Transverse colon (tissue), 4 donors: ENCODE measurements around the gene TP53TG5. TPM values are rescaled to one million over a fixed set of nuclear protein-coding genes. Genes with fewer than 3 reads are reported as not detected.

ENCODE experiments used
- DNase-seq: peaks from one replicate; pipeline ENCODE4 v3.0.0-alpha.2; 2019
- H3K27ac ChIP-seq, 4 donors: fragments of 200-600 bp; sonication (generic); 2 replicates each; pipeline ENCODE4 v1.5.1; 2016 to 2018; ENCODE audit warnings: inconsistent platforms in 4 of 4
- H3K27me3 ChIP-seq: fragments of 200-600 bp; sonication (generic); 2 replicates; pipeline ENCODE4 v1.5.1; 2017; ENCODE audit warnings: inconsistent platforms
- H3K36me3 ChIP-seq, 4 donors: fragments of 200-600 bp; sonication (generic); 2 replicates each; pipeline ENCODE4 v1.5.1; 2017 to 2019; ENCODE audit warnings: inconsistent platforms in 4 of 4
- H3K4me1 ChIP-seq, 4 donors: fragments of 200-600 bp; sonication (generic); 2 replicates each; pipeline ENCODE4 v1.5.1; 2017 to 2020; ENCODE audit warnings: inconsistent platforms in 4 of 4
- H3K4me3 ChIP-seq, 4 donors: fragments of 200-600 bp; sonication (generic); 1 replicate in 1 of 4; 2 replicates in 3 of 4; pipeline versions ENCODE4 v1.5.1 to v1.6.1; 2017 to 2019; ENCODE audit warnings: inconsistent platforms in 4 of 4
- H3K9me3 ChIP-seq, 2 donors: fragments of 200-600 bp; sonication (generic); 2 replicates each; pipeline ENCODE4 v1.5.1; 2017 to 2019; ENCODE audit warnings: inconsistent platforms in 2 of 2
- CTCF ChIP-seq, 5 experiments: fragments of 200-600 bp in 3 of 5; fragments of 450-650 bp in 2 of 5; sonication (generic) in 3 of 5; IDR thresholded peaks; 1 replicate in 2 of 5; 2 replicates in 3 of 5; pipeline ENCODE4 v1.5.1; 2016 to 2017; ENCODE audit warnings: antibody characterized with exemption in 5 of 5, inconsistent platforms in 3 of 5, mild to moderate bottlenecking in 2 of 5, moderate library complexity in 1 of 5
- EP300 ChIP-seq: sonication (generic); formaldehyde crosslinking; IDR thresholded peaks from one replicate; pipeline ENCODE4 v1.6.1; 2017; ENCODE audit warnings: antibody characterized with exemption, low read depth
- POLR2A ChIP-seq: fragments of 450-650 bp; IDR thresholded peaks from one replicate; pipeline ENCODE4 v1.6.1; 2016; ENCODE audit warnings: antibody characterized with exemption, mild to moderate bottlenecking, moderate library complexity
- POLR2AphosphoS5 ChIP-seq, 3 donors: sonication (generic); formaldehyde crosslinking; IDR thresholded peaks; one replicate each; pipeline ENCODE4 v1.6.1; 2016; ENCODE audit warnings: antibody characterized with exemption in 3 of 3
- WGBS, 2 donors: methylation state at CpG; one replicate each; pipeline ENCODE4 v1.1.5; 2018; ENCODE audit warnings: low coverage in 1 of 2; 5-methylcytosine and 5-hydroxymethylcytosine counted together
- in situ Hi-C, 4 donors: fragments of 200-750 bp; cut with MboI; loops; one replicate each; pipeline versions ENCODE4 v1.15.0 to v1.15.1; 2017; ENCODE audit warnings: low sequenced_read_pairs in 3 of 4, low pct_ligation_motif_present in 1 of 4, low pct_unique_long_range_greater_than_20kb in 1 of 4
- intact Hi-C: fragments of 100-400 bp; cut with DNase I; formaldehyde crosslinking; loops from one replicate; pipeline ENCODE4 v1.15.1; 2023; ENCODE audit warnings: low total_unique reads
- total RNA-seq, 4 donors: library from RNA; depleted of rRNA; stranded (reverse); fragments of >200 nt; gene quantifications; one replicate each; pipeline ENCODE4 v1.1.0, GENCODE V29; 2016

TP53TG5 gene
- total RNA-seq, 4 donors from 2014 or later, result 0.14 TPM; not detected in 3

DNA sequence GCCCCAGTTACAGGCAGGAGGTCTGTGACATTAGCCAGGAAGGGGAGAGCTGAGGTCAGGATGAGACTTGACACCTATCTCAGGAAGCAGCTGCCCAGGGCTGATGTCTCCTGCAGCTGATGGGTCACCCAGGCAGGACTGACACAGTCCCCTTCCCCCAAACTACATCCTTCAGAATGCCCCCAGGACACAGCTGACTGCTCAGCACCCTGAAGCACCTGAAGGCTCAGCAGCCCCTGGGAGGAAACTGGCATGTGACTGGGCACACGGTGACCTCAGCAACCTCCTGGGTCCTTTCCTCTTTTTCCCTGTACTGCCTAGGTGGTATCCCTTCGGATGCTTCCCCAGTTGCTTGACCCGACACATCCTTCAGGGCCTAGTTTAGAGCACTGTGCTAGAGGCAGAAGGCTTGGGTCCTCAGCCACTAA is 31.8 kb downstream of the TP53TG5 start:
- in situ Hi-C loops, result no loop called here

DNA sequence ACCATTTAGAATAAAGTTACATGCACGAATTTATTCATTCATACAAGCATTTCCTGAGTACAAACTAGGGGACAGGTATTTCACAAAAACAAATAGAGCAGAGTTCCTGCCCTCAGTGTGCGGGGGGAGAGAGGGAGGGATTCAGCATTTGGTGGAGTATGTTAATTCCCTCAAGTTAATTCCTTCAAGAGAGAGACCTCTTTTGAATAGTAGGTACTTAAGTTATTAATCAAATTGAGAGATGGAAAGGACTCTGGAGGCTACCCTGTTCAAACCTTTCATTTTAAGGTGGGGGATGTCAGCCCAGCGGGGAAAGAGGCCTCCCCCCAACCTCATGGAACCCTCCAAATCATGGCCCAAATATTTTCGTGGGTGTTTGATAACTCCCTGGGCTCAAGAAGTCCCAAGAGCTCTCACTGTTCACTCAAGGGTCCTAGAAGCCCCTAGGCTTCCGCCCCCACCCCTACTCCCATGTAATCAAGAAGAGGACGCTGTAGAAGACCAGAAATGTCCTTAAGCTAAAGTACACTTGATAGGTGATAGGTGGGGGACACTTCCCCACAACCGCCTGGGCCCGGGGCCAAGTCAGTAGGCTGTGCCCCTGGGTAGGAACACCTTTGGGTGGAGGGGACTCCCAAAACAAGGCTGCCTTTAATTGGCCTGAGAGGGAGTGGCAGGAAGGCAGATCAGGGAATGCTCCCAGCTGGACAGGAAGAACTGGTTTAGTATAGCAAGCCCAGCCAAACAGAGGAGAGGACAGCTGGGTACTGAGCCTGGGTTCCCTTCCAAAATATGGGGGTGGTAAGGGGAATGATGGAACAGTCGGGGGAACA is 32.8 kb downstream of the TP53TG5 start:
- intact Hi-C loops, result loop anchor here (5.0 kb wide), 1 partner anchor 102 kb away; no protein-coding TSS in a partner anchor
- WGBS, 2 donors, result 40 to 61% methylated on average over 2 to 9 of the region's 9 CpGs
- H3K27ac ChIP-seq, result peak overlapping the region; percentile 92 to 96 (median 94)
- peak; percentile 67 for TF ChIP-seq POLR2A
- TF ChIP-seq CTCF (IDR thresholded peaks at IDR 0.05), result no peak
- TF ChIP-seq POLR2AphosphoS5 (IDR thresholded peaks at IDR 0.05), result peak; percentile 71 to 87 (median 81)
- TF ChIP-seq EP300, result no peak
- H3K9me3 ChIP-seq, result no peaks in the 10 kb centered on the region
- peak; percentile 78 for DNase-seq
- H3K4me1 ChIP-seq, result peaks cover 32 to 77% (median 69%) of the 10 kb centered on the region in 4 donors
- in situ Hi-C loops, result no loop called here
- H3K4me3 ChIP-seq, result peak overlapping the region in 3 of 4 donors; percentile 58 to 73 (median 67)
- H3K27me3 ChIP-seq, result no peaks in the 10 kb centered on the region
- no peaks in the 10 kb centered on the region for H3K36me3 ChIP-seq

More for the DNA sequence above, 31.8 kb downstream of the TP53TG5 start:
- DNase-seq, result no peak
- Histone ChIP-seq H3K9me3 (no peaks in the 10 kb centered on the region), H3K4me3 (peak overlapping the region; percentile 19 to 73 (median 62)), H3K27me3 (no peaks in the 10 kb centered on the region), H3K27ac (peak overlapping the region; percentile 92 to 96 (median 94)), H3K36me3 (no peaks in the 10 kb centered on the region), H3K4me1 (peaks cover 22 to 67% (median 60%) of the 10 kb centered on the region in 4 donors)
- intact Hi-C loops, result loop anchor here (5.0 kb wide), 1 partner anchor 101 kb away; no protein-coding TSS in a partner anchor
- WGBS, 2 donors, result 34% methylated on average over 3 of the region's 3 CpGs; no CpG with 5 or more reads in 1 of the 2 donors
- TF ChIP-seq POLR2AphosphoS5 (IDR thresholded peaks at IDR 0.05) (no peak), EP300 (no peak), POLR2A (no peak), CTCF (IDR thresholded peaks at IDR 0.05) (no peak)

GRCh38 chr20:45344168-45344860 is 33.8 kb downstream of the TP53TG5 start:
- H3K27ac ChIP-seq, result peak overlapping the region; percentile 92 to 96 (median 94)
- peak; percentile 64 for DNase-seq
- in situ Hi-C loops (no loop called here), intact Hi-C loops (no loop called here)
- TF ChIP-seq POLR2AphosphoS5 (IDR thresholded peaks at IDR 0.05), result peak; percentile 60 to 79 (median 72)
- TF ChIP-seq EP300, result no peak
- TF ChIP-seq POLR2A, result peak; percentile 43
- no peak for TF ChIP-seq CTCF (IDR thresholded peaks at IDR 0.05)
- H3K9me3 ChIP-seq, result no peaks in the 10 kb centered on the region
- no peaks in the 10 kb centered on the region for H3K36me3 ChIP-seq
- H3K4me3 ChIP-seq, result peak overlapping the region; percentile 3 to 73 (median 34)
- peaks cover 42 to 87% (median 79%) of the 10 kb centered on the region in 4 donors for H3K4me1 ChIP-seq
- no peaks in the 10 kb centered on the region for H3K27me3 ChIP-seq
- WGBS, 2 donors, result 25% methylated on average over 9 of the region's 9 CpGs; no CpG with 5 or more reads in 1 of the 2 donors
